Adrenal gland (tissue), 12 donors: ENCODE results near the gene BBS9. TPM values are rescaled to one million over a fixed set of nuclear protein-coding genes. Genes with fewer than 3 reads are reported as not detected.

Experiments used
- DNase-seq, 7 donors: peaks; one replicate each; pipeline ENCODE4 v3.0.0-alpha.2; 2019 to 2020
- H3K27ac ChIP-seq, 5 donors: fragments of 200-600 bp; sonication (generic) in 4 of 5; 1 replicate in 3 of 5; 2 replicates in 2 of 5; pipeline versions ENCODE4 v1.5.1 to v1.8.0; 2016 to 2020; ENCODE audit warnings: mild to moderate bottlenecking in 1 of 5
- H3K27me3 ChIP-seq: fragments of 200-600 bp; 2 replicates; pipeline ENCODE4 v1.8.0; 2021
- H3K36me3 ChIP-seq, 2 donors: fragments of 200-600 bp; replicated peaks in 1 of 2; 1 replicate in 1 of 2; 2 replicates in 1 of 2; pipeline versions ENCODE4 v1.5.1 to v1.8.0; 2018 to 2022
- H3K4me1 ChIP-seq, 2 donors: fragments of 200-600 bp; replicated peaks in 1 of 2; 1 replicate in 1 of 2; 2 replicates in 1 of 2; pipeline versions ENCODE4 v1.5.1 to v1.8.0; 2018 to 2021
- H3K4me3 ChIP-seq, 4 donors: fragments of 200-600 bp; sonication (generic) in 3 of 4; one replicate each; pipeline ENCODE4 v1.5.1; 2016 to 2018
- H3K9me3 ChIP-seq, 3 donors: fragments of 200-600 bp; sonication (generic) in 1 of 3; replicated peaks in 1 of 3; 1 replicate in 2 of 3; 2 replicates in 1 of 3; pipeline versions ENCODE4 v1.5.1 to v1.8.0; 2016 to 2021
- CTCF ChIP-seq, 6 experiments: fragments of 450-650 bp in 4 of 6; fragments of 200-600 bp in 2 of 6; sonication (generic) in 1 of 6; IDR thresholded peaks; 1 replicate in 5 of 6; 2 replicates in 1 of 6; pipeline versions ENCODE4 v1.5.1 to v1.8.0; 2016 to 2021; ENCODE audit warnings: antibody characterized with exemption in 6 of 6, mild to moderate bottlenecking in 2 of 6, moderate library complexity in 1 of 6
- POLR2A ChIP-seq, 2 donors: fragments of 450-650 bp; IDR thresholded peaks; one replicate each; pipeline ENCODE4 v1.6.1; 2017; ENCODE audit warnings: antibody characterized with exemption in 2 of 2, mild to moderate bottlenecking in 2 of 2, moderate library complexity in 1 of 2
- WGBS, 4 donors: extraction: QIAGEN DNeasy Blood & Tissue Kit in 2 of 4; methylation state at CpG; one replicate each; pipeline versions ENCODE4 v1.1.5 to v1.1.7; 2013 to 2017; 5-methylcytosine and 5-hydroxymethylcytosine counted together
- intact Hi-C, 2 donors: fragments of 100-400 bp; cut with DNase I; formaldehyde crosslinking; loops; one replicate each; pipeline versions ENCODE4 v1.14.1 to v1.15.0; 2022 to 2023
- polyA plus RNA-seq, 3 donors: library from polyadenylated mRNA; stranded (reverse); fragments of 200-250 nt in 2 of 3; fragments of 350-450 nt in 1 of 3; fragmentation: Illumina TruSeq in 1 of 3; extraction: RNeasy Lipid Tissue Mini Kit (QIAGEN cat#74804) in 1 of 3; gene quantifications; one replicate each; pipeline ENCODE4 v1.2.3, GENCODE V29; 2013 to 2014
- total RNA-seq, 9 donors: library from RNA; depleted of rRNA in 4 of 9; stranded (reverse); fragments of >200 nt in 4 of 9; fragments of 120-200 nt in 1 of 9; fragmentation: NEBNext Ultra II Directional in 1 of 9; extraction: Animal tissue kit (Norgen Biotek cat#: 25700) in 1 of 9; gene quantifications; one replicate each; pipeline versions ENCODE4 v1.1.0 to v1.2.4, GENCODE V29; 2013 to 2023
- donor health status: healthy with polysubstance abuse.
- donor health status: Bipolar disorder and iron deficiency.
- donor health status: DM: yes; HTN: yes; CAD: no.
- donor health status: DM: no; HTN: no; CAD: no.
- donor health status: DM: no; HTN: no; CAD: no.
- donor health status: DM: yes; HTN: yes; CAD: no.

The BBS9 gene
- total and polyA plus RNA-seq, 12 donors: 5.6 to 39.4 (median 21.7) TPM

- DNase-seq: no peak
- H3K27ac ChIP-seq: no peak overlapping the region
- intact Hi-C loops: no loop called here
- no peaks in the 10 kb centered on the region for H3K9me3 ChIP-seq
- no peaks in the 10 kb centered on the region for H3K27me3 ChIP-seq
- WGBS, 4 donors: 83 to 91% (median 89%) methylated on average over 5 of the region's 5 CpGs
- H3K4me3 ChIP-seq: no peak overlapping the region
- TF ChIP-seq POLR2A (IDR thresholded peaks at IDR 0.05) (no peak), CTCF (IDR thresholded peaks at IDR 0.05) (no peak)
- no peaks in the 10 kb centered on the region for H3K36me3 ChIP-seq
- H3K4me1 ChIP-seq: peaks cover 0 to 15% of the 10 kb centered on the region in 2 donors
Measured at GRCh38 chr7:33145156-33145555, 15.8 kb downstream of the BBS9 start.

- Histone ChIP-seq H3K36me3 (no peaks in the 10 kb centered on the region), H3K4me3 (no peak overlapping the region), H3K27me3 (no peaks in the 10 kb centered on the region), H3K4me1 (no peaks in the 10 kb centered on the region), H3K9me3 (no peaks in the 10 kb centered on the region), H3K27ac (no peak overlapping the region)
- TF ChIP-seq CTCF (IDR thresholded peaks at IDR 0.05) (no peak), POLR2A (IDR thresholded peaks at IDR 0.05) (no peak)
- intact Hi-C loops: no loop called here
- WGBS, 4 donors: 52 to 82% (median 78%) methylated on average over 3 of the region's 3 CpGs
- no peak for DNase-seq
Measured at GRCh38 chr7:33152087-33152486, 22.7 kb downstream of the BBS9 start.

- Histone ChIP-seq H3K9me3 (no peaks in the 10 kb centered on the region), H3K4me1 (no peaks in the 10 kb centered on the region), H3K27ac (no peak overlapping the region), H3K36me3 (no peaks in the 10 kb centered on the region), H3K27me3 (no peaks in the 10 kb centered on the region), H3K4me3 (no peak overlapping the region)
- intact Hi-C loops: no loop called here
- 69 to 97% (median 82%) methylated on average over 2 of the region's 2 CpGs for WGBS, 4 donors
- TF ChIP-seq POLR2A (IDR thresholded peaks at IDR 0.05): no peak
- no peak for DNase-seq
Measured at GRCh38 chr7:33155811-33156210, 26.4 kb downstream of the BBS9 start.

- Histone ChIP-seq H3K27me3 (no peaks in the 10 kb centered on the region), H3K4me3 (no peak overlapping the region), H3K4me1 (no peaks in the 10 kb centered on the region), H3K9me3 (no peaks in the 10 kb centered on the region), H3K27ac (no peak overlapping the region), H3K36me3 (no peaks in the 10 kb centered on the region)
- TF ChIP-seq CTCF (IDR thresholded peaks at IDR 0.05) (no peak), POLR2A (IDR thresholded peaks at IDR 0.05) (no peak)
- WGBS, 4 donors: 93 to 98% (median 96%) methylated on average over 2 of the region's 2 CpGs
- DNase-seq: no peak
- intact Hi-C loops: no loop called here
Measured at GRCh38 chr7:33156441-33156840, 27.1 kb downstream of the BBS9 start.

- Histone ChIP-seq H3K27me3 (no peaks in the 10 kb centered on the region), H3K27ac (no peak overlapping the region), H3K36me3 (no peaks in the 10 kb centered on the region), H3K9me3 (no peaks in the 10 kb centered on the region), H3K4me3 (no peak overlapping the region), H3K4me1 (no peaks in the 10 kb centered on the region)
- no peak for DNase-seq
- WGBS, 4 donors: 39 to 55% (median 45%) methylated on average over 1 of the region's 1 CpG
- intact Hi-C loops: no loop called here
- TF ChIP-seq POLR2A (IDR thresholded peaks at IDR 0.05) (no peak), CTCF (IDR thresholded peaks at IDR 0.05) (no peak)
Measured at GRCh38 chr7:33157311-33157710, 27.9 kb downstream of the BBS9 start.
